A549 (cell line): ENCODE data around the gene SUSD3. TPM values are rescaled to one million over a fixed set of nuclear protein-coding genes. Genes with fewer than 3 reads are reported as not detected.

Experiments used
- ATAC-seq, 2 experiments: fragments of 200-7000 bp in 1 of 2; fragments of >200 bp in 1 of 2; cut with Nextera tagmentation in 1 of 2; cut with Tn5 transposase in 1 of 2; 3 replicates each; pipeline versions ENCODE4 v1.8.0 to v1.9.1; 2018 to 2020; ENCODE audit warnings: mild to moderate bottlenecking in 1 of 2, moderate library complexity in 1 of 2
- CTCF ChIA-PET: fragments of 300-600 bp; sonication (Branson Sonifier 250); formaldehyde crosslinking; extraction: SDS; loops from one replicate; lab custom pipeline; 2021; ENCODE audit warnings: antibody characterized with exemption, inconsistent platforms; lab: Yijun Ruan, JAX
- POLR2A ChIA-PET: fragments of 350-600 bp; formaldehyde crosslinking; extraction: SDS; loops from one replicate; lab custom pipeline; 2021; ENCODE audit warnings: antibody characterized with exemption, inconsistent platforms; lab: Yijun Ruan, JAX
- DNase-seq, 2 experiments: peaks; one replicate each; pipeline versions ENCODE4 v3.0.0 to v3.0.0-alpha.2; 2011 to 2016; ENCODE audit warnings: low read depth in 1 of 2, low spot score in 1 of 2
- FAIRE-seq: peaks from 2 replicates; lab custom pipeline; 2011; peaks lifted over from hg19 to GRCh38; lab: Jason Lieb, UNC
- H3K27ac ChIP-seq, 2 experiments: fragments of >200 bp; sonication (Bioruptor Twin); formaldehyde crosslinking; 3 replicates each; pipeline ENCODE4 v1.5.1; 2016 to 2017
- H3K4me1 ChIP-seq: fragments of >200 bp; sonication (Bioruptor Twin); formaldehyde crosslinking; 3 replicates; pipeline ENCODE4 v1.6.1; 2016
- H3K4me2 ChIP-seq: fragments of >200 bp; sonication (Bioruptor Twin); formaldehyde crosslinking; 3 replicates; pipeline ENCODE4 v1.6.1; 2016
- H3K4me3 ChIP-seq: fragments of >200 bp; sonication (Bioruptor Twin); formaldehyde crosslinking; 3 replicates; pipeline ENCODE4 v1.5.1; 2016
- H3K9me3 ChIP-seq: fragments of >200 bp; sonication (Bioruptor Twin); formaldehyde crosslinking; 3 replicates; pipeline ENCODE4 v1.6.1; 2016
- BHLHE40 ChIP-seq: IDR thresholded peaks from 2 replicates; pipeline ENCODE4 v1.6.1; 2012; ENCODE audit warnings: low read depth, low read length, inconsistent platforms
- CBX8 ChIP-seq: fragments of 200-600 bp; sonication (generic); IDR thresholded peaks from 2 replicates; pipeline ENCODE4 v1.6.1; 2016
- CEBPB ChIP-seq, 2 experiments: fragments of >200 bp in 1 of 2; sonication (Bioruptor Twin) in 1 of 2; formaldehyde crosslinking in 1 of 2; IDR thresholded peaks; 2 replicates each; pipeline ENCODE4 v1.6.1; 2012 to 2016
- CHD4 ChIP-seq: fragments of 200-600 bp; sonication (generic); IDR thresholded peaks from 2 replicates; pipeline ENCODE4 v1.6.1; 2016; ENCODE audit warnings: antibody characterized with exemption, mild to moderate bottlenecking, borderline replicate concordance
- E2F6 ChIP-seq: IDR thresholded peaks from 2 replicates; pipeline ENCODE4 v1.6.1; 2012; ENCODE audit warnings: low read depth, borderline replicate concordance
- FOSB ChIP-seq: fragments of 250-450 bp; sonication (Bioruptor Pico); IDR thresholded peaks from 2 replicates; pipeline ENCODE4 v1.5.0; 2020; ENCODE audit warnings: mild to moderate bottlenecking, moderate library complexity
- FOSL2 ChIP-seq, 2 experiments: fragments of 450-650 bp in 1 of 2; fragments of >200 bp in 1 of 2; sonication (Bioruptor Twin) in 1 of 2; formaldehyde crosslinking; IDR thresholded peaks; 2 replicates each; pipeline versions ENCODE4 v1.5.0 to v1.6.1; 2016 to 2020; ENCODE audit warnings: mild to moderate bottlenecking in 1 of 2, moderate library complexity in 1 of 2
- JUN ChIP-seq, 2 experiments: fragments of >200 bp; sonication (Bioruptor Twin); formaldehyde crosslinking; IDR thresholded peaks; 2 replicates in 1 of 2; 3 replicates in 1 of 2; pipeline ENCODE4 v1.6.1; 2016 to 2017
- JUNB ChIP-seq: fragments of >200 bp; sonication (Bioruptor Twin); formaldehyde crosslinking; IDR thresholded peaks from 2 replicates; pipeline ENCODE4 v1.6.1; 2016
- KDM1A ChIP-seq: fragments of 200-600 bp; sonication (generic); IDR thresholded peaks from 2 replicates; pipeline ENCODE4 v1.6.1; 2016; ENCODE audit warnings: low read depth, mild to moderate bottlenecking
- MAFK ChIP-seq: fragments of 450-650 bp; IDR thresholded peaks from 2 replicates; pipeline ENCODE4 v1.6.1; 2014; ENCODE audit not compliant: partially characterized antibody
- MYC ChIP-seq: IDR thresholded peaks from 2 replicates; pipeline ENCODE4 v1.6.1; 2012; ENCODE audit warnings: mild to moderate bottlenecking, inconsistent platforms, low read length, improper control_type of control experiment, borderline replicate concordance
- RAD21 ChIP-seq, 2 experiments: fragments of >200 bp in 1 of 2; sonication (Bioruptor Twin) in 1 of 2; formaldehyde crosslinking in 1 of 2; IDR thresholded peaks in 1 of 2; conservative IDR thresholded peaks in 1 of 2; 2 replicates in 1 of 2; 3 replicates in 1 of 2; pipeline ENCODE4 v1.6.1; 2012 to 2018; ENCODE audit warnings: inconsistent platforms in 1 of 2
- RFX5 ChIP-seq: fragments of 450-650 bp; IDR thresholded peaks from 2 replicates; pipeline ENCODE4 v1.7.1; 2014; ENCODE audit warnings: antibody characterized with exemption, mild to moderate bottlenecking, moderate library complexity
- SMC3 ChIP-seq: fragments of >200 bp; sonication (Bioruptor Twin); formaldehyde crosslinking; IDR thresholded peaks from 3 replicates; pipeline ENCODE4 v1.6.1; 2018; ENCODE audit warnings: inconsistent platforms
- TFCP2L1 ChIP-seq: fragments of 250-450 bp; sonication (Bioruptor Pico); IDR thresholded peaks from 2 replicates; pipeline ENCODE4 v1.5.0; 2021; ENCODE audit warnings: mild to moderate bottlenecking
- ZNF302 ChIP-seq: fragments of 250-450 bp; sonication (Bioruptor Pico); IDR thresholded peaks from 2 replicates; pipeline ENCODE4 v1.9.0; 2021; ENCODE audit warnings: inconsistent platforms, mild to moderate bottlenecking, moderate library complexity
- WGBS: methylation state at CpG from one replicate; pipeline ENCODE4 v1.1.6; 2017; ENCODE audit errors: missing lambda C conversion rate; 5-methylcytosine and 5-hydroxymethylcytosine counted together
- polyA plus RNA-seq, 4 experiments: library from polyadenylated mRNA; depleted of rRNA in 3 of 4; stranded (reverse); fragments of >200 nt; fragmentation: RNase III in 1 of 4; extraction: RNeasy Plus Mini Kit Qiagen cat#74134 plus additional on column Dnase treatment in 1 of 4; gene quantifications; 2 replicates in 3 of 4; 3 replicates in 1 of 4; pipeline ENCODE4 v1.2.3, GENCODE V29; 2011 to 2017
- TF ChIP-seq, protein P1 (sequence below): fragments of 200-600 bp; sonication (generic); IDR thresholded peaks from 2 replicates; pipeline ENCODE4 v1.6.1; 2016; ENCODE audit warnings: antibody characterized with exemption, mild to moderate bottlenecking, moderate library complexity
- TF ChIP-seq, protein P2 (sequence below): IDR thresholded peaks from 2 replicates; pipeline ENCODE4 v1.6.1; 2012
- TF ChIP-seq, protein P3 (sequence below): fragments of 250-450 bp; sonication (Bioruptor Pico); IDR thresholded peaks from 2 replicates; pipeline ENCODE4 v1.5.0; 2020; ENCODE audit warnings: low read depth, mild to moderate bottlenecking, moderate library complexity

SUSD3 gene
- polyA plus RNA-seq, 2 of the 4 experiments (the other 2 are of a cell fraction): 0.27 to 0.34 TPM

DNA sequence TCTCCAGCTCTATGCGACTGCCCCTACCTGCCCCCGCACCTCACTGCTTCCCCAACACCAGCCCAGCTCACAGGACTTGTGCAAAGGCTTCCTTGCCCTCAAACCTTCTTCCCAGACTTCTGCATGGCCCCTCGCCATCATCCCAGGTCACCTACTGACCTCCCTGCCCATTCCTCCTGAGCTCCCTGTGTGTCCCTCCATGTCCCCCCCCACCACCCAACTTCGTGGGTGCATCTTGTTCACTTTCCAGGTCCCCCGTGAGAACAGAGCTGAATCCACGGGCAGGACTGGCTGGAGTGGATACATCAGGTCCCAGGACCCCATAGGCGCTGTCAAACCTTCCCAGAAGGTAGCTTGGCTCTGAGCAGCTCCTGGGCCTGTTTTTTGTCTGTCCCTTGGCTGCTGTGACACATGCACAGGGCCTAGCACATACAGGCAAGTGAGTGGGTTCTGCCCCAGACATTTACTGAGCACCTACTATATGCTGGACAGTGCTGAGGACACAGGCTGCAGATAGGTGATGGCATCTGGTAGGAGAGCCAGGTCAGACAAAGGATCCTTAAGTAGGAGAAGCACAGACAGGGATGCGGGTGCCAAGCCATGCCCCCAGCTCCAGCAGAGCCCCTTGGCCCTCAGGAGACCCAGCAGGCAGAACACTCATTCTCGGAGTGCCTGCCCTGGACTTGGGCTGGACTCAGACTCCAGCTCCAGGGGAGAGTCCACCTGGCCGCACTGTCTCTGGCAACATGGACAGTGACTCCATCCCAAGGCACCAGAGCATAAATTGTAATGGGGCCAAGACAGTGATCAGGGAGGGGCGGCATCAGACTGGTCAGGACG is 60.6 kb downstream of the SUSD3 start:
- TF ChIP-seq, protein P1, sequence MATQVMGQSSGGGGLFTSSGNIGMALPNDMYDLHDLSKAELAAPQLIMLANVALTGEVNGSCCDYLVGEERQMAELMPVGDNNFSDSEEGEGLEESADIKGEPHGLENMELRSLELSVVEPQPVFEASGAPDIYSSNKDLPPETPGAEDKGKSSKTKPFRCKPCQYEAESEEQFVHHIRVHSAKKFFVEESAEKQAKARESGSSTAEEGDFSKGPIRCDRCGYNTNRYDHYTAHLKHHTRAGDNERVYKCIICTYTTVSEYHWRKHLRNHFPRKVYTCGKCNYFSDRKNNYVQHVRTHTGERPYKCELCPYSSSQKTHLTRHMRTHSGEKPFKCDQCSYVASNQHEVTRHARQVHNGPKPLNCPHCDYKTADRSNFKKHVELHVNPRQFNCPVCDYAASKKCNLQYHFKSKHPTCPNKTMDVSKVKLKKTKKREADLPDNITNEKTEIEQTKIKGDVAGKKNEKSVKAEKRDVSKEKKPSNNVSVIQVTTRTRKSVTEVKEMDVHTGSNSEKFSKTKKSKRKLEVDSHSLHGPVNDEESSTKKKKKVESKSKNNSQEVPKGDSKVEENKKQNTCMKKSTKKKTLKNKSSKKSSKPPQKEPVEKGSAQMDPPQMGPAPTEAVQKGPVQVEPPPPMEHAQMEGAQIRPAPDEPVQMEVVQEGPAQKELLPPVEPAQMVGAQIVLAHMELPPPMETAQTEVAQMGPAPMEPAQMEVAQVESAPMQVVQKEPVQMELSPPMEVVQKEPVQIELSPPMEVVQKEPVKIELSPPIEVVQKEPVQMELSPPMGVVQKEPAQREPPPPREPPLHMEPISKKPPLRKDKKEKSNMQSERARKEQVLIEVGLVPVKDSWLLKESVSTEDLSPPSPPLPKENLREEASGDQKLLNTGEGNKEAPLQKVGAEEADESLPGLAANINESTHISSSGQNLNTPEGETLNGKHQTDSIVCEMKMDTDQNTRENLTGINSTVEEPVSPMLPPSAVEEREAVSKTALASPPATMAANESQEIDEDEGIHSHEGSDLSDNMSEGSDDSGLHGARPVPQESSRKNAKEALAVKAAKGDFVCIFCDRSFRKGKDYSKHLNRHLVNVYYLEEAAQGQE: no peak
- TF ChIP-seq MYC: no peak
- WGBS: 90% methylated on average over 12 of the region's 12 CpGs
- POLR2A ChIA-PET: interaction anchor here (0.6 to 1.8 kb wide), 4 partner anchors 10 to 23 kb away, joined by 3 to 35 read pairs (median 8); partner anchors contain the start of genes CARD19 and NINJ1
- peaks cover 41% of the 10 kb centered on the region for H3K4me1 ChIP-seq
- peak overlapping the region; percentile 68 for H3K4me2 ChIP-seq
- no peak overlapping the region for H3K4me3 ChIP-seq
- no peak for FAIRE-seq
- DNase-seq: no peak
- CTCF ChIA-PET: interaction anchor here (0.6 to 8.0 kb wide), 17 partner anchors 11 to 447 kb away, joined by 3 to 109 read pairs (median 4); partner anchors contain the start of gene NINJ1
- H3K27ac ChIP-seq: peak overlapping the region; percentile 85 to 95
- no peaks in the 10 kb centered on the region for H3K9me3 ChIP-seq
- ATAC-seq: peak in 1 of 2 experiments; percentile 2; a peak in 1 of 6 replicates

DNA sequence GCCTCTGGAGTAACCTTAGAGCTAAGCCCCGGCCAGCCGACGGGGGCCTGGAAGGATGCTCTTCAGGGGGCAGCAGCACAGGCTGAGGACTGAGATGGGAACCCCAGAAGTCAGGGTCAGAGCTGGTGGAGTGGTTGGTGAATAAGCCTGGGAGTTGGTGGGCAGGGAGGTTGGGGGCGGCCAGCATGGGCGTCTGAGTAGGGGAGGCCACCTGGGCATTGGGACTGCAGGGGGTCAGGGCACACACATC is 61.1 kb downstream of the SUSD3 start:
- ATAC-seq (peak in 1 of 2 experiments; percentile 5; a peak in 2 of 6 replicates), DNase-seq (no peak)
- peaks cover 36% of the 10 kb centered on the region for H3K4me1 ChIP-seq
- TF ChIP-seq RAD21 (conservative IDR thresholded peaks at IDR 0.05 in 1 of 2, IDR thresholded peaks at IDR 0.05 in 1 of 2) (no peak), BHLHE40 (no peak), RFX5 (no peak), SMC3 (no peak), CHD4 (no peak)
- TF ChIP-seq, all 56 proteins: peak for 0
- CTCF ChIA-PET: interaction anchor here (1.0 to 8.0 kb wide), 14 partner anchors 11 to 447 kb away, joined by 3 to 109 read pairs (median 5); partner anchors contain the start of gene NINJ1
- Histone ChIP-seq H3K27ac (peak overlapping the region; percentile 85 to 95), H3K4me2 (peak overlapping the region; percentile 68), H3K9me3 (no peaks in the 10 kb centered on the region), H3K4me3 (no peak overlapping the region)
- WGBS: 53% methylated on average over 5 of the region's 5 CpGs
- POLR2A ChIA-PET: interaction anchor here (0.6 to 1.8 kb wide), 5 partner anchors 11 to 24 kb away, joined by 3 to 35 read pairs (median 5); partner anchors contain the start of genes CARD19 and NINJ1
- no peak for FAIRE-seq

DNA sequence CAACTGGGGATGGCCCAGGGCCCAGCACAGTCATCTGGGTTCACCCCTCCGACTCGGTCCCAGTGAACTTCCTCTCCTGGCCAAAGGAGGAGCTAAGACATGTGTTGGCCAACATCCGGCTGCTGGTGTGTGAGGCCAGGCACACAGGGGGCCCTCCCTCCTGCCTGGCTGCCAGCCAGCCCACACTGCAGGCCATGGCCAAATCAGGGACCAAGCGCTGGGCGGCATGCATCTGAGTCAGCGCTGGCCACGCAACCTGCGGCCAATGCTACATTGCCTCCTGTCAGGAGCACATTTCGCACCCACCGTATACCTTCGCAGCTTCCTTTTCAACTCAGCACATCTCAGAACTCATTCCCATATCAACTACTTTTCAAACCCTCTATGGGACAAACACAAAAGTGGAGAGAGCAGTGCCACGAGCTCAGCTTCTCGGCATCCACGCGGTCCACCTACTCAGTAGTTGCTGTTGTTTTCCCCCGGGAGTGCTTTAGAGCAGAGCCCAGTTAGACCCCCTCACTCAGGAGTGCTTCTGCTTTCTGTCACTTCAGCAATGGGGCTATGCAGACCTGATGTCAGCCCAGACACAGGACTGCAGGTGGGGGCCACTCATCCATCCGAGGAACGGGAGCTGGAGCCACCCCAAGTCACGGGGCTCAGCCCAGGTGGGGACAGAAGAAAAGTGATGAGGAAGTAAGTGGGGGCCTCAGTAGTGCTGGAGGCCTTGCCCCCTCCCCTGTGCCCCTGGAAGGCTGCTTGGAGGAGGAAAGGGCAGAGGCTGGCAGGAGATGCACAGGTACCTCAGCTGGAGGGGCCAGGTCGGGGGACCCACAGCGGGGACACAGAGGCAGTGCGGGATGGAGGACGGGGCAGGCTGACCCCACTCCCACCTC is 61.7 kb downstream of the SUSD3 start:
- TF ChIP-seq MAFK: peak; percentile 46
- no peak for TF ChIP-seq ZNF302 (CRISPR knock-in tag)
- TF ChIP-seq CBX8: no peak
- TF ChIP-seq RAD21 (conservative IDR thresholded peaks at IDR 0.05 in 1 of 2, IDR thresholded peaks at IDR 0.05 in 1 of 2): no peak; a peak in 1 of 5 replicates
- TF ChIP-seq, protein P2, sequence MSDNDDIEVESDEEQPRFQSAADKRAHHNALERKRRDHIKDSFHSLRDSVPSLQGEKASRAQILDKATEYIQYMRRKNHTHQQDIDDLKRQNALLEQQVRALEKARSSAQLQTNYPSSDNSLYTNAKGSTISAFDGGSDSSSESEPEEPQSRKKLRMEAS: peak; percentile 86
- TF ChIP-seq JUNB: 0 out of 2 replicates have a peak, but pooled peaks have one; percentile 16
- no peak for TF ChIP-seq FOSB (CRISPR knock-in tag)
- 0 out of 2 replicates have a peak, but pooled peaks have one; percentile 51 for TF ChIP-seq E2F6
- peak; percentile 32 to 67; a peak in 3 of 4 replicates for TF ChIP-seq CEBPB (IDR thresholded peaks at IDR 0.05)
- TF ChIP-seq, protein P3, sequence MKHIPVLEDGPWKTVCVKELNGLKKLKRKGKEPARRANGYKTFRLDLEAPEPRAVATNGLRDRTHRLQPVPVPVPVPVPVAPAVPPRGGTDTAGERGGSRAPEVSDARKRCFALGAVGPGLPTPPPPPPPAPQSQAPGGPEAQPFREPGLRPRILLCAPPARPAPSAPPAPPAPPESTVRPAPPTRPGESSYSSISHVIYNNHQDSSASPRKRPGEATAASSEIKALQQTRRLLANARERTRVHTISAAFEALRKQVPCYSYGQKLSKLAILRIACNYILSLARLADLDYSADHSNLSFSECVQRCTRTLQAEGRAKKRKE (CRISPR knock-in tag): no peak
- TF ChIP-seq JUN (IDR thresholded peaks at IDR 0.05): no peak; a peak in 1 of 5 replicates
- TF ChIP-seq KDM1A: no peak
- TF ChIP-seq FOSL2 (IDR thresholded peaks at IDR 0.05): no peak
- peak; percentile 71 for TF ChIP-seq FOSL2 (CRISPR knock-in tag; IDR thresholded peaks at IDR 0.05)
- TF ChIP-seq TFCP2L1 (CRISPR knock-in tag): no peak
- Histone ChIP-seq H3K4me2 (peak overlapping the region; percentile 68), H3K9me3 (no peaks in the 10 kb centered on the region), H3K4me1 (peaks cover 30% of the 10 kb centered on the region), H3K4me3 (no peak overlapping the region), H3K27ac (peak overlapping the region; percentile 85 to 95)
- 50% methylated on average over 20 of the region's 23 CpGs for WGBS
- DNase-seq: peak; percentile 89
- ATAC-seq: peak; percentile 78 to 91
- CTCF ChIA-PET: interaction anchor here (0.6 to 8.0 kb wide), 16 partner anchors 10 to 446 kb away, joined by 3 to 109 read pairs (median 4); partner anchors contain the start of gene NINJ1
- POLR2A ChIA-PET: interaction anchor here (0.6 to 1.8 kb wide), 6 partner anchors 10 to 24 kb away, joined by 3 to 35 read pairs (median 4); partner anchors contain the start of genes CARD19 and NINJ1
- peak; percentile 23 for FAIRE-seq
